Retinal pigment epithelial cell (primary cell): ENCODE results near the gene ZNF212.

Experiments used
- DNase-seq: peaks from one replicate; pipeline ENCODE4 v3.0.0-alpha.2; 2010; ENCODE audit warnings: low read depth
- H3K4me3 ChIP-seq: 2 replicates; pipeline ENCODE4 v1.5.1; 2011; ENCODE audit warnings: mild to moderate bottlenecking, low read length, control low read depth, moderate library complexity
- TF ChIP-seq, protein P1 (sequence below): conservative IDR thresholded peaks from 2 replicates; pipeline ENCODE4 v1.5.1; 2011; ENCODE audit warnings: low read depth, low read length, control low read depth, inconsistent platforms

ZNF212 gene

DNA sequence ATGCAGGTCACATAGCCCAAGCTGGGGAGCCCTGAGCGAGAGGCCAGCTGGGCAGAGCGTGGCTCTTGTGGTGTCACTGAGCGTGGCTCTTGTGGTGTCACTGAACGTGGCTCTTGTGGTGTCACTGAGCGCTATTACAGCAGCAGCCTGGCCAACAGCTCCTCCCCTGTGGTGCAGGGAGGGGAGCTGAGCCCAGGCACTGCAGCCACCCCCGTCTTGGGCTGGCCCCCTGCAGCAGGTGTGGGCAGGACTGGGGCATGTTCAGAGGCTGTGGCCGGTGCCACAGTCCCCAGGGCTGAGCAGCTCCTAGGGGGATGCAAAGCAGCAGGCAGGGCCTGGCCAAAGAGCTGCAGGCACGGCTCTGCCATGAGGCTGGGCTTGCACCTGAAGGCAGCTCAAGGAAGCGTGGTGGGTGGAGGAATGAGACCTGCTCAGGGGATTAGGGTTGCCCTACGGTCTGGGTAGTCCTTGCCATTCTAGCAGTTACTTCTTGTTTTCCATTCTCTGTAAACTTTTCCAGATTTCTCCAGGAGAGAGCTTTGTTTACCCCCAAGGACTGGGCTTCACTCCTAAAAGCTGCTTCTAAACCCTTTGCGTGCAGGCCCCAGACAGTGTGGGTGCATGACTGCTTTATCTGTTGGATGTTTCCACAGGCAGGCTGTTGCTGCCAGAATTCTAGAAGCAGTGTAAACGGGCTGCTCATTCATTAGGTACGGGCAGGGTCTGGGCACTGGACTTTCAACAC, 51.8 kb downstream of the ZNF212 start:
- no peak overlapping the region for H3K4me3 ChIP-seq
- no peak for DNase-seq
- TF ChIP-seq, protein P1, sequence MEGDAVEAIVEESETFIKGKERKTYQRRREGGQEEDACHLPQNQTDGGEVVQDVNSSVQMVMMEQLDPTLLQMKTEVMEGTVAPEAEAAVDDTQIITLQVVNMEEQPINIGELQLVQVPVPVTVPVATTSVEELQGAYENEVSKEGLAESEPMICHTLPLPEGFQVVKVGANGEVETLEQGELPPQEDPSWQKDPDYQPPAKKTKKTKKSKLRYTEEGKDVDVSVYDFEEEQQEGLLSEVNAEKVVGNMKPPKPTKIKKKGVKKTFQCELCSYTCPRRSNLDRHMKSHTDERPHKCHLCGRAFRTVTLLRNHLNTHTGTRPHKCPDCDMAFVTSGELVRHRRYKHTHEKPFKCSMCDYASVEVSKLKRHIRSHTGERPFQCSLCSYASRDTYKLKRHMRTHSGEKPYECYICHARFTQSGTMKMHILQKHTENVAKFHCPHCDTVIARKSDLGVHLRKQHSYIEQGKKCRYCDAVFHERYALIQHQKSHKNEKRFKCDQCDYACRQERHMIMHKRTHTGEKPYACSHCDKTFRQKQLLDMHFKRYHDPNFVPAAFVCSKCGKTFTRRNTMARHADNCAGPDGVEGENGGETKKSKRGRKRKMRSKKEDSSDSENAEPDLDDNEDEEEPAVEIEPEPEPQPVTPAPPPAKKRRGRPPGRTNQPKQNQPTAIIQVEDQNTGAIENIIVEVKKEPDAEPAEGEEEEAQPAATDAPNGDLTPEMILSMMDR = no peak

DNA sequence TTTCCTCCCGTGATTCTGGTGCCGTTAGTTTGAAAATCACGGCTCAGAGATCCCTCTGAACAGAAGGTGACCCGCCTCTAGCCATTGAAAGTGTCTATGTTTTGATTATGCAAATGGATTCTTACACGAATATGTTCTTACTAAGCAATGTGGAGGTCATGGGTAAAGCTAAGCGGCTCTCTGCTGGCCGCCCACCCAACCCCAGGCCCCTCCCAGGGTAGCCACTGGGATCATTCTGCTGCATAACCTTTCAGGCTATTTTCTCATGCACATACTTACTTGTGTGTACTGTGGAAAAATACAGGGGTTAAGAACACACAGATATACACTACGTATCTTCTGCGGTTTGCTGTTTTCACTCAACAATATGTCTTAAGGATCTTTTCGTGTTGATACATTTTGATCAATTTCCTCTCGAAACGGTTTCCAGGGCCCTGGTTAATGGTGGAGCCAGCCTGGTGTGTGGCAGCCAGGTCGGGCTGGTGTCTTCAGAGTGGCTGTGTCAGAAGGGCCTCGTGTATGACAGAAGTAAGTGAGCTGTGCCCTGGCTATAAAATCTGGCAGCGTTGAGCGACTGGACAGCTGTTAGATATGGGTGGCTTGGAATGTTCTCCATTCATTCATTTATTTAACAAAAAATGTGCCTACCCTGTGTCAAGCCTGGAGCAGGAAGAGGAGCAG, 52.5 kb downstream of the ZNF212 start:
- TF ChIP-seq, protein P1 = no peak
- no peak for DNase-seq
- H3K4me3 ChIP-seq = no peak overlapping the region

DNA sequence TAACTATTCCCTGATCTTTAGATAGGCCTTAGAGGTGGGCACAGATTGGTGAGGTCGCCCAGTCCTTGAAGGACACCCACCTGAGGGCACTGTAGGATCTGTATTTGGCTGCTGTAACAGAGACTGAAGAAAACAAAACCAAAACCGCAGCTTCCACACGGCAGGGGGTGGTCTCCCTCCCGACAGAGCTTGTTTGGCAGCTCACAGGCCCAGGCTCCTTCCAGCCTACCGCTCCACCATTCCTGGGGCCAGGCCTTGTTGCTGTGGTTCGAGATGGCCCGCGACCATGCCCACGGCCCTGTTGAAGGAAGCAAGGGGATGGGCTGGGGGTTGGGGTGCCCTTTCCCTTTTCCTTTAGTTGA, 53.0 kb downstream of the ZNF212 start:
- H3K4me3 ChIP-seq = no peak overlapping the region
- TF ChIP-seq, protein P1 = no peak
- no peak for DNase-seq

DNA sequence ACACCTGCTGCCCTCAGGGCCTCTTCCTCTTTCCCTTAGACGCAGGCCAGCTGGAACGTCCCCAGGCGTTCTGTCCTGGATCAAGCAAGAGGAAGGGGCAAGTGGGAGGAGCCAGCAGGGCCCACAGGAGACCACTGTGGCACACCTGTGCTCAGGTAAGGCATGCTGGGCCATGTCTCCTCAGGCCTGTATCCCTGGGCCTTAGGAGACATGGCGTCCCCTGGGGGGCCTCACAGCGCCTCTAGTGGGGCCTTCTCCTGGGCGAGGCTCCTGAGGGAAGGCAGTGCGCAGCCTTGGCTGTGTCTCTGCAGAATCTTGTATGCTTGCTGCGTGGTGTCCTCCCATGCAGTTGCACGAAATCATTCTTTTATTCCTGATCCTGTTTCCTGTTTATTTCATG, 53.9 kb downstream of the ZNF212 start:
- no peak overlapping the region for H3K4me3 ChIP-seq
- TF ChIP-seq, protein P1 = no peak
- no peak for DNase-seq

DNA sequence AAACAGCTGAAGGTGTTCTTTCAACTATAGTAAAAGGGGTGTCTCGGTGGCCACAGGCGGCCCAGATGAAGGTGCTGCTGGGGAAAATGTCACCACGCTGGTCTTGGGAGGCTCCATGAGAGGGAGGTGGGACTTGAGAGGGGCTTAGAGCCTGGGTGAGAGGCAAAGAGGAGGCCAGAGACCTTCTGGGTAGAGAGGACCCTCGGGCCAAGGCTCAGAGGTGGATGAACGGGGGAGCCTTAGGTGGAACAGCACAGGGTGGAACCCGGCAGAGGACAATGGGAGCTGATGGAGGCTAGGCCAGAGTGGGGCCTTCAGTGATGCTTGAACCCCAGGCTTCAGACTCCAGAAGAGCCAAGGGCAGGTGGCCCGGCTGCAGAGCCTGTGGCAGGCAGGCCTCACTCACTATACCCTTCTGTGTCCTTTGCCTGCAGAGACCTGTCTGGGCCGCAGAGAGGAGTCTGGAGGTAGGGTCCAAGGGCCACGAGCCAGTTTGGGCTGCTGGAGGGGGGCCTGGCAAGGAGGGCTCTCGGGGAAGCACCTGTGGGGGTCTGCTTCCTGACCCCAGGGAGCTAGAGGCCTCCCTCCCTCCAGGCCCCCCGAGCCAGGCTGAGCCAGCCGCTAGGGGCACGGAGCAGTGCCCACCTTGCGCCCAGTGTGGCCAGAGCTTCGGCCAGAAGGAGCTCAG, 54.6 kb downstream of the ZNF212 start:
- no peak overlapping the region for H3K4me3 ChIP-seq
- DNase-seq = no peak
- TF ChIP-seq, protein P1 = no peak

DNA sequence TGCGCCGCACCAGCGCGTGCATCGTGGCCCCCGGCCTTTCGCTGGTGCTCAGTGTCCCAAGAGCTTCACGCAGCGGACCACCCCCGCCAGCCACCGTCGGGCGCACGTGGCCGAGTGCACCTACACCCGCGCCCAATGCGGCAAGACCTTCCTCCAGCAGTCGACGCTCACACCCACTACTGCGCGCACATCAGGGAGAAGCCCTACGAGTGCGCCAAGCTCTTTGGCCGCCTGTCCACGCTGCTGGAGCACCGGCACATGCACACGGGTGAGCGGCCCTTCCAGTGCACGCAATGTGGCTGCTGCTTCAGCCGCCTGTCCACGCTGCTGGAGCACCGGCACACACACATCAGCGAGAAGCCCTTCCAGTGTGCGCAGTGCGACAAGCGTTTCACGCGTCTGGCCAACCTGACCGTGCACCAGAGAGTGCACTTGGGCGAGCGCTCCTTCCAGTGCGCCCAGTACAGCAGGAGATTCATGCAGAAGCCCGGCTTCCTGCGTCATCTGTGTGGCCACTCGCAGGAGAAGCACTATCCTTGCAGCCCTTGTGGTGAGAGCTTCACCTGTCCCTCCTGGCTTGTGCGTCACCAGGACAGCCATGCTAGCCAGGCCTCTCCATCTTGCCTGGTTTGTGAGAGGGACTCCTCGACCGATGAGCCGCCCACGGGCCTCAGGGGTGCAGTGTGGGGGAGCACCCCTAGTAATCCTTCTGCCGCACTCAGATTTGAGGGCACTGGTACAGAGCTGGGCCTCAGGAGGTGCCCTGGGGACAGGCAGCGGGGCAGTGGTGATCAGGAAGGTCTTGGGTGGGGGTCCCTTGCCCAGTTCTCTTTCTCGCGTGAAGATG, 55.4 kb downstream of the ZNF212 start:
- TF ChIP-seq, protein P1 = no peak
- DNase-seq = no peak
- H3K4me3 ChIP-seq = no peak overlapping the region
